Activated T-helper 2 cell treated with anti-CD3 and anti-CD28 coated beads, Interferon-gamma antibody, Interleukin-2, Interleukin-4, amounts not matched to agents 10 μg/mL and 5 μg/mL and 100 μg/mL, durations not matched to agents 14 hours and 24 hours and 36 hours (primary cell): Measurements from ENCODE around the gene NPB. TPM values are rescaled to one million over a fixed set of nuclear protein-coding genes. Genes with fewer than 3 reads are reported as not detected.

Experiments
- DNase-seq: peaks from one replicate; pipeline ENCODE4 v3.0.0; 2021; ENCODE audit warnings: low spot score
- H3K27ac Mint-ChIP-seq: one replicate; pipeline ENCODE4 v1.8.0; 2021; ENCODE audit warnings: mixed read lengths
- H3K27me3 Mint-ChIP-seq: one replicate; pipeline ENCODE4 v1.8.0; 2021; ENCODE audit warnings: low read depth, mixed read lengths
- H3K36me3 Mint-ChIP-seq: one replicate; pipeline ENCODE4 v1.8.0; 2021; ENCODE audit warnings: low read depth, mixed read lengths
- H3K4me1 Mint-ChIP-seq: one replicate; pipeline ENCODE4 v1.8.0; 2021; ENCODE audit warnings: low read depth, mixed read lengths
- H3K4me3 Mint-ChIP-seq: one replicate; pipeline ENCODE4 v1.8.0; 2021; ENCODE audit warnings: low read depth, mild to moderate bottlenecking, moderate library complexity, mixed read lengths
- H3K9me3 Mint-ChIP-seq: one replicate; pipeline ENCODE4 v1.8.0; 2021; ENCODE audit warnings: mixed read lengths
- intact Hi-C: fragments of 100-400 bp; cut with micrococcal nuclease; formaldehyde crosslinking; loops from one replicate; pipeline ENCODE4 v1.15.1; 2023
- total RNA-seq: library from RNA; stranded (reverse); gene quantifications from 2 replicates; pipeline ENCODE4 v1.2.3, GENCODE V29; 2022

Gene NPB
- 0.28 and 0.39 TPM in 2 replicates for total RNA-seq

DNA sequence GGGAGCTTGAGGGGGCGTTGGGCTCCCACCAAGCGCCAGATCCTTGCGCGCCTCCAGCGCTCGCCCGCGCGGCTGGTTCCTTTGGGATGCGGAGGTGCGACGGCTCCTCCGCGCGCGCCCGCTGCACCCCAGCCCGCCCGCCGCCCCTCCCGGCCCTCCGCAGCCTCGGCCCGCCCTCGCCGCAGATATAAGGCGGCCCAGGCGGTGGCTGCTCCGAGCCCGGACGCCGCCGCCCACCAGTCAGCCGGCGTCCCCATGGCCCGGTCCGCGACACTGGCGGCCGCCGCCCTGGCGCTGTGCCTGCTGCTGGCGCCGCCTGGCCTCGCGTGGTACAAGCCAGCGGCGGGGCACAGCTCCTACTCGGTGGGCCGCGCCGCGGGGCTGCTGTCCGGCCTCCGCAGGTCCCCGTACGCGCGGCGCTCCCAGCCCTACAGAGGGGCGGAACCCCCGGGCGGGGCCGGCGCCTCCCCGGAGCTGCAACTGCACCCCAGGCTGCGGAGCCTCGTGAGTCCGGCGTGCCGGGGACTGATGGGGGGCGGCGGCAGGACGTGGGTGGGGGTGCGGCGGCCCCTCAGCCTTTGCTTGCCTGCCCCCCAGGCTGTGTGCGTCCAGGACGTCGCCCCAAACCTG is at the start of gene NPB:
Gene NPB (plus strand): TSS at position 216 of the 630 bp plus-strand sequence. CDS start 40 bp downstream, at position 256.
- no peaks in the 10 kb centered on the region for H3K4me1 Mint-ChIP-seq
- peaks cover 6% of the 10 kb centered on the region for H3K27me3 Mint-ChIP-seq
- DNase-seq, result no peak
- H3K27ac Mint-ChIP-seq, result no peak within 1 kb of the TSS
- intact Hi-C loops, result no loop called here
- H3K9me3 Mint-ChIP-seq, result no peaks in the 10 kb centered on the region
- H3K4me3 Mint-ChIP-seq, result no peak within 1 kb of the TSS
- peaks cover 35% of the 10 kb centered on the region for H3K36me3 Mint-ChIP-seq

DNA sequence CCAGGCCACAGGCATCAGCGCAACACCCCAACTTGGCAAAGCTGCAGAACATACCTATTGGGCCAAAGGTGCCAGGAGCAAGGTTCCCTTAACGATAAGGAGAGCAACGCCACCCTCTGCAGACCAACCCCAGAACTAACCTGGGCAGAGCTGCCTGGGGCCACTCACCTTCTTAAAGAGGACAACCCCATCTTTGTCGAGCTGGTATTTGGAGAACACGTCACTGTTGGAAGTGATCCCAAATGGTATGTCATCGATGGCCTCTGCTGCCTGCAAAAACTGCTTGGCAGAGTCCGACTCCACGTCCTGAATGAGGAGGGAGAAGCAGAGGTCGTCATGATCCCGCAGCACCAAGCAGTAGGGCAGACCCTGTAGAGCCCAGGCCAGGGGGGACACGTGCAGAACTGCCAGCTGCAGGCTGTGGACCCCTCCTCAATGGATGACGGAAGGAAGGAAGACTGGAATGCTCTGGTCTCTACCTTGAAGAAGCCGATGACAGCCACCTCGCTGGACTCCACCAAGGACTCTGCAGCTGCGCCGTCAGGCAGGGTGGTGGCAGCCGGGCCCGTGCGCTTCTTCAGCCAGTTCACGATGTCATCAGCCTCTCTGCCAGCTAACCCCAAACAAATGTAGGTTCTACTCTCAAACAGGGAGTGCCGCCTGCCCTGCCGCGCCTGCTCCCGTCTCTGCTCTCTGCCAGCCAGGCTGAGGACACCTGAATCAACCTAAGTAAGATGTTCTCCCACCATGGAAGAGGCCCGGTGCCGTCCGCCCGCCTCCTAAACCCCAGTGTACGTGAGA is 46.9 kb upstream of the NPB start:
- H3K4me3 Mint-ChIP-seq, result no peak overlapping the region
- no peaks in the 10 kb centered on the region for H3K27me3 Mint-ChIP-seq
- peaks cover 77% of the 10 kb centered on the region for H3K36me3 Mint-ChIP-seq

DNA sequence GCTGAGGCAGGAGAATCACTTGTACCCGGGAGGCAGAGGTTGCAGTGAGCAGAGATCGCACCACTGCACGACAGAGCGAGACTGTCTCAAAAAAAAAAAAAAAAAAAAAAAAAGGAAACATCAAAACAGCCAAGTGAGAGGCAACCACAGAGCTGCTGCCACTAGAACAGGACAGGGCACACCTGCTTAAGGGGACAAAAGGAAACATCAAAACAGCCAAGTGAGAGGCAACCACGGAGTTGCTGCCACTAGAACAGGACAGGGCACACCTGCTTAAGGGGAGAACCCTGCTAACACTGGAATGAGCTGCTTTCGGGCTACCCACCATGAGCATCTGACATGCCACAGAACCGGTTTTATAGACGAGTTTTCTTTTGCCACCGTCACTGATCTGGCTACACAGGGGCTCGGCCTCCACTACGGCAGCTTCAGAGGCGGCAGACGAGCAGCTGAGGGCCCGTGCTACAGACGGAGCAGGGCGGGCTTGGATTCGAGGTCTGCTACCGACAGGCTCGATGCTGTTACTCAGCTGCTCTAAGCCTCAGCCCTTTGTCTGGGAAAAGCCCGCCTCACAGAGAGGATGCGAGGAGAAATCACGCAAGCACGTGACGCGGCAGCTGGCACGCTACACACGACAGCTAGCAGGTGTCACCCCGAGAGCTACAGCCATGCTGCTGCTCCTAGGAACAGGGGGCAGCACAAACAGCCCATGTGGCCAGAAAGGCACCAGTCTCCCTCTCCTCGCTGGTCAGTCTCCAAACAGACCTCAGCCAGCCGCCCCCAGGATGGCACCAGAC is 43.7 kb upstream of the NPB start:
- H3K27me3 Mint-ChIP-seq, result no peaks in the 10 kb centered on the region
- peak overlapping the region; percentile 96 for H3K4me3 Mint-ChIP-seq
- H3K27ac Mint-ChIP-seq, result no peak overlapping the region
- no peaks in the 10 kb centered on the region for H3K9me3 Mint-ChIP-seq
- intact Hi-C loops, result no loop called here
- H3K4me1 Mint-ChIP-seq, result peaks cover 33% of the 10 kb centered on the region
- DNase-seq, result no peak
- peaks cover 77% of the 10 kb centered on the region for H3K36me3 Mint-ChIP-seq

More for the DNA sequence above, 46.9 kb upstream of the NPB start:
- intact Hi-C loops, result no loop called here
- H3K4me1 Mint-ChIP-seq, result peaks cover 25% of the 10 kb centered on the region
- H3K27ac Mint-ChIP-seq, result peak overlapping the region; percentile 42
- no peak for DNase-seq
- no peaks in the 10 kb centered on the region for H3K9me3 Mint-ChIP-seq

DNA sequence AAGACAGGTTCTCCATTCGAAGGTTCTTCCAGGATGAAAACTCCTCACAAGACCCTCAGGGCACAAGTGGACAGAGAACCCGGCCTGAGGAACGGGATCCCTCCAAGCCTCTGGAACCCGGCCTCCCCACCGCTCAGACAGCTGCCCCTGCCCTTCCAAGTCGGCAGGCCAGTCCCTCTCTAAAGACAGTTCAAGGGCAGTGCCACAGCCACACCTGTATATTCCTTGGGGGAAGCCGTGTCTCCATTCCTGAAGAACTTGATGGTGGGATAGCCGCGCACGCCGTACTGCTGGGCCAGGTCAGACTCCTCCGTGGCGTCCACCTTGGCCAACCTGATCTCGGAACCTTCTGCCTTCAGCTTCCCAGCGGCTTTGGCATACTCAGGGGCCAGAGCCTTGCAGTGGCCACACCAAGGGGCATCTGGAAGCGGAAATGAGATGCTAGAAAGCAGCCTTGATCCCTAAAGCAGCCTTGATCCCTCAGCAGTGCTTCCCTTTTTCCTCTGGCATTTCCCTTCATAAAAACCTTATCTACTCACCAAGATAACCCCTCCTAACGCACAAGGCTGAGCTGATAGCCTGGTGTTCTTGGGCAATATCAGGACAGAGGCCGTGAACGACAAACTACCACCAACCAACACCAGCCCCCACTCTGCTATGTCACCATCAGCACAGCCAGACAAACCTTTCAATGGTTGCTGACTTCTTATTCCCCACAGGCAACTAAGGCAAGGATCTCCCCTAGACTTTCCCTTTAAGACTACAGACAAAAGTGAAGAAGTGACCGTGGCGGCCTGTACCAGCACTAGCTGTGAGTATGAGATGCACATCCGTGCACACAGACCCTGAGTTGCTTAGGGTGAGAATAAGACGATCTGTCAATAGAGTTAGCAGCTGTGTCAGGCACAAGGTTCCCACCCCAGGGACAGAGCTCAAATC is 42.8 kb upstream of the NPB start:
- Mint-ChIP-seq H3K27me3 (no peaks in the 10 kb centered on the region), H3K4me3 (peak overlapping the region; percentile 96), H3K4me1 (peaks cover 36% of the 10 kb centered on the region), H3K36me3 (peaks cover 77% of the 10 kb centered on the region), H3K27ac (peak overlapping the region; percentile 85), H3K9me3 (no peaks in the 10 kb centered on the region)
- DNase-seq, result no peak
- intact Hi-C loops, result no loop called here

DNA sequence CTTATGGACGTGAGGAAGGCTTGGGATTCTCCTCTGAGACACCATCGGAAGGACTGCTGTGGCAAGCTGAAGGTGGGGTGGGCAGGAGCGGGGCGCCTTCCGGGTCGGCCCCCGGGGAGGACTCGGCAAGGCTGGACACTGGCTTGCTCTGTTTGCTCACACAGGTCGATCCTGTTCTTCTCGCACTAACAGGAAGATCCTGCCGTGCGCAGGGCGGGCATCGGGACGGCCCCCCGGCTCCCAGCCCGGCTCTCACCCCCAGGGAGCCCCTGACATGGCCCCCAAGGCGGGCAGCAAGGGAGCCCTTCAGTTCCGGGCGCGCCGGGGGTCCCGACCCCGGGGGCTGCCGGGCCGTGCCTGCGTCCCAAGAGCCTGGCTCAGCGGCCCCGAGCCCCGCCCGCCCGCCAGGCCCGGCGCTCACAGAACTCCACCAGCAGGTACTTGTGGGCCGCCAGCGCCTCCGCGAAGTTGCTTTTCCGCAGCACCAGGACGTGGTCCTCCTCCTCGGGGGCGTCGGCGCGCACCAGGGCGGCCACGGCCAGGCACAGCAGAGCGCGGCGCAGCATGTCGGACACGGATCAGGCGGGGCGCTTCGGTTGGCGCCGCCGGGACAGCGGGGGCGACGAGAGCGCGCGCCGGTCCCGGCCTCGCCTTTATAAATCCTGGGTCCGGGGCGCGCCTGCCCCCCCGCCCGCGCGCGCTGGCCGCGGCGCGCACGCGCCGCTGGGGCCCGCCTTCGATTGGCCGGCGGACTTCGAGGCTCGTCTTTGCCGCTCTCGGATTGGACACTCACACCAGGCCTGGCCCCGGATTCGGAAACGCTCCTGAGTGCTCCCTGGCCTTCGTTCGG is 41.9 kb upstream of the NPB start, which contains the start of gene P4HB:
Gene P4HB (minus strand): TSS at position 630 of the 850 bp plus-strand sequence. CDS start 64 bp downstream, at position 566.
- H3K9me3 Mint-ChIP-seq, result no peaks in the 10 kb centered on the region
- no peak for DNase-seq
- H3K27ac Mint-ChIP-seq, result peak within 1 kb of the TSS; percentile 88
- H3K4me1 Mint-ChIP-seq, result peaks cover 35% of the 10 kb centered on the region
- peaks cover 75% of the 10 kb centered on the region for H3K36me3 Mint-ChIP-seq
- peak within 1 kb of the TSS; percentile 96 for H3K4me3 Mint-ChIP-seq
- intact Hi-C loops, result loop anchor here (1.0 to 2.0 kb wide), 3 partner anchors 27 to 163 kb away; partner anchors contain the start of genes CENPX, LRRC45 and MCRIP1
- no peaks in the 10 kb centered on the region for H3K27me3 Mint-ChIP-seq

DNA sequence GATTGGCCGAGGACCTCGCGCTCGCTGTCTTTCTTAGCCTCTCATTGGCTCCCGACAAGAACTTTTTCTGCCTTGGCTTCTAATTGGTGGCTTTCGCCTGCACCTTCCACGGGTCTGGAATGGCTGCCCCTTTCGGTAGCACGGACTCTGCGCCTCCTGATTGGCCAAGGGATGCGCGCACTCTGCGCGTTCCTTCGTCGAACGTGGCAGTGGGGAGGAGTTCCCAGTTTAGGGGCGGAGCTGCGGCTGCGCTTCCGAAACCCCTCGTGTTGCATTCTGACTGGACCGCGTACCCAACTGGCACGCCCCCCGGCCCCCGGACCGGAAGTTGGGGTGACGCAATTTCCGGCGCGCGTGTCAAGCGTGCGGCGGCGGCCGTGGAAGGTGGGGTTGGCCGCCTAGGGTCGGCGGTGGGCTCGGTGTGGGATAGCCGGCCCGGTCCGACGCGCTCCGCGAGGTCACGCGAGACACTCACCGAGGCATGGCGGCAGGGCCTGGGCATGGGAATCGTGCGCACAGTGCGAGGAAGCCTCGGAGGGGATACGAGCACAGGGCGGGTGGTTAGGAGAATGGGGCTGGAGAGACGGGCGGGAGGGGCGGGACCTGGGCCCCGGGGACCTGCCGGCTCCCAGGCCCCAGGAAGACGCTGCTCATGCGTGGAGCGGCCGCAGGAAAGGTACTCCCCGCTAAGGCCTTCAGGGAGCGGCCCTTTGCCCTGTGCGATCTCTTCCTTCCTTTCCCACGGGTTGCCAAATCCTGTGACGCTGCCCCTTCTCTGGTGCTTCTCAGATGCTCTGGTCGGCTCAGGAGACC is 41.1 kb upstream of the NPB start:
- no peaks in the 10 kb centered on the region for H3K9me3 Mint-ChIP-seq
- DNase-seq, result peak; percentile 100
- H3K36me3 Mint-ChIP-seq, result peaks cover 72% of the 10 kb centered on the region
- H3K4me1 Mint-ChIP-seq, result peaks cover 30% of the 10 kb centered on the region
- H3K4me3 Mint-ChIP-seq, result peak overlapping the region; percentile 88
- H3K27me3 Mint-ChIP-seq, result no peaks in the 10 kb centered on the region
- intact Hi-C loops, result loop anchor here (1.0 to 2.0 kb wide), 4 partner anchors 9 to 162 kb away; partner anchors contain the start of genes CENPX, LRRC45 and MCRIP1
- H3K27ac Mint-ChIP-seq, result peak overlapping the region; percentile 88

DNA sequence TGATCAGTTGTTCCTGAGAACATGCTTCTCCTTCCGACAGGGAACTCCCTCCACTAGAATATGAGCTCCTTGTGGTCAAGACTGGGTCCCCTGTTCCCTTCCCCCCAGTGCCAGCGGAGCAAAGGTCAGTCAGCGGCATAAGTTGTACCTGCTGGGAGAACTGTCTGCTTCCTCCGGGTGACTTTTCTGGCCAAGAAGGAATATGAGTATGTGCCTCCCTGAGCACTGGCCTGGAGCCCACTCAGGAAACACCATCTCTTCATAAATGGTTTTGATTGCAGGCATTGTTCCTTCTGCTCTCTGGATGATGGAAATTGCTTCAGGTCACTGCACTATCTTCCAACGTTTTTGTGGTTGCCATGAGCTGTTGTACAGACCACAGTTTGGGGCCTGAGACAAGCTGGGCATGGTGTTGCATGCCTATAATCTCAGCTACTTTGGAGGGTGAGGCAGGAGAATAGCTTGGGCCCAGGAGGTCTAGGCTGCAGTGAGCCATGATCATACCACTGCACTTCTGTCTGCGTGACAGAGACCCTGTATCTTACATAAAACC is 38.8 kb upstream of the NPB start:
- intact Hi-C loops, result no loop called here
- Mint-ChIP-seq H3K9me3 (no peaks in the 10 kb centered on the region), H3K4me1 (peaks cover 21% of the 10 kb centered on the region), H3K36me3 (peaks cover 75% of the 10 kb centered on the region), H3K27me3 (no peaks in the 10 kb centered on the region), H3K4me3 (peak overlapping the region; percentile 88), H3K27ac (peak overlapping the region; percentile 90)
- DNase-seq, result no peak

DNA sequence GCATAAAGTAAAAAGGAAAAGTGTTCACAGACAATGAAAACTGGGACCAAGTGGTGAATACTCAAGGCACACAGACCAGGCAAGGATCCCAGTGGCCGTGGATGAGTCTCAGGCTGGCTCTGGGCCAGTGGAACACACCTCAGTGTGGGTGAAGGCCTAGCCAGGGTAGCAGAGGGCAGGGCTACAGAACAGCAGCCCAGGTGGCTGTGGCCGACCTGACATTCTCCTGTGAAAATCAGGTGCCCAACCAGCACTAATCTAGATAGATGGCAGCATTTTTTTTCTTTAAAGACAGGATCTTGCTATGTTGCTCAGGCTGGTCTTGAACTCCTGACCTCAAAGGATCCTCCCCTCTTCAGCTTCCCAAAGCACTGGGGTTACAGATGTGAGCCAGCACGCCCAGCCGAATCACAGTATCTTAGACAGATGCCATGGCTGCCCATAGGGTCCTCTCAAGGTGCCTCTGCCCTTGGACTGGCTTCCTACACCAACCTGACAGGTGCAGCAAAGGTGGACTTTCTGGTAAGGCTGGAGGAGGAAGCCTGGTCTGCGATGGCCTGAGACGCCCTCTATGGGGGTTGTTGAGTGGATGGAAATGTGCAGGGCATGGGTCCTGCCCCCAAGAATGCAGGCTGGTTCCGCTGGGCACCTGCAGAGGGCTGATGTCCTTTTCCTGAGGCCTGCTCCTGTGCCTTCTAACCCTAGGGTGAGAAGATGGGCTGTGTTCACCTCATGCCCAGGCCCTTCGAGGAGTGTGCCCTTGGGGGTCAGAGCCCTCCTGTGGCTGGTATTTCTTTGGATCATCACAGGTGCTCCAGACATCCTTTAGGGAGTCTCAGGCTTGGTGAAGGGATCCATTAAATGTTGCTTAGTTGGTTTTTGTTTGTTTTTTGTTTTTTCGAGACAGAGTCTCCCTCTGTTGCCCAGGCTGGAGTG is 37.9 kb upstream of the NPB start:
- H3K4me3 Mint-ChIP-seq, result no peak overlapping the region
- H3K27ac Mint-ChIP-seq, result no peak overlapping the region
- intact Hi-C loops, result no loop called here
- no peak for DNase-seq
- no peaks in the 10 kb centered on the region for H3K27me3 Mint-ChIP-seq
- H3K36me3 Mint-ChIP-seq, result peaks cover 70% of the 10 kb centered on the region
- peaks cover 19% of the 10 kb centered on the region for H3K4me1 Mint-ChIP-seq
- no peaks in the 10 kb centered on the region for H3K9me3 Mint-ChIP-seq

DNA sequence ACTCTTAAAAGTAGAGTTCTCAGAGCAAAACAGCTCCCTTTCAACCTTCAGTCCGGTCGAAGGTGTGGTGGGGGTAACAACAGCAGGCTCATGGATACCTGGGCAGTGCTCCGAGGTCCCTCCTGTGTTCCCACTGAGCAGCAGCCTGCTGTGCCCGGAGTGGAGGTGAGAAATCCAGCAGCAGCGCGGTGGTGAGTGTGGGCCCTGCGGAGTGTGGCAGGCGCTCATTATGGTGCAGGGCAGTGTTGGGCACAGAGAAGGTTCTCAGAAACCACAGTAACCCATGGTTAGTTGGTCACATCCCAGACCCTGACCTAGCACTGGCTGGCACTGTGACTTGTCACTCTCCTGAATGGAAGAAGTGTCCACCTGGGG is 36.7 kb upstream of the NPB start:
- intact Hi-C loops, result no loop called here
- Mint-ChIP-seq H3K9me3 (no peaks in the 10 kb centered on the region), H3K27me3 (no peaks in the 10 kb centered on the region), H3K27ac (peak overlapping the region; percentile 17), H3K4me1 (peaks cover 17% of the 10 kb centered on the region), H3K36me3 (peaks cover 75% of the 10 kb centered on the region), H3K4me3 (no peak overlapping the region)
- no peak for DNase-seq
